HepG2 (cell line): Measurements from ENCODE around the gene TENT4B. TPM values are rescaled to one million over a fixed set of nuclear protein-coding genes. Genes with fewer than 3 reads are reported as not detected.
A peak's percentile ranks its signal among the peaks of the same experiment; 100 is the strongest.

Experiments
- BATF2 ChIP-seq: sonication (generic); formaldehyde crosslinking; IDR thresholded peaks from 2 replicates; pipeline ENCODE4 v1.8.0; 2022; ENCODE audit warnings: mild to moderate bottlenecking, missing genetic modification reagents, moderate library complexity
- GFI1 ChIP-seq: sonication (generic); formaldehyde crosslinking; IDR thresholded peaks from 2 replicates; pipeline ENCODE4 v1.5.0; 2020; ENCODE audit warnings: missing genetic modification reagents, mild to moderate bottlenecking, borderline replicate concordance
- JUNB ChIP-seq: sonication (generic); formaldehyde crosslinking; IDR thresholded peaks from 2 replicates; pipeline ENCODE4 v1.8.0; 2022; ENCODE audit warnings: missing genetic modification reagents, mild to moderate bottlenecking, borderline replicate concordance
- PLRG1 ChIP-seq: fragments of 450-650 bp; conservative IDR thresholded peaks from 2 replicates; pipeline ENCODE4 v1.6.1; 2016
- RAD51 ChIP-seq: fragments of 450-650 bp; IDR thresholded peaks from 2 replicates; pipeline ENCODE4 v1.6.1; 2016; ENCODE audit warnings: borderline replicate concordance
- RXRA ChIP-seq: sonication (generic); formaldehyde crosslinking; IDR thresholded peaks from 2 replicates; pipeline ENCODE4 v1.5.1; 2020; ENCODE audit warnings: missing genetic modification reagents
- SMC3 ChIP-seq: IDR thresholded peaks from 2 replicates; pipeline ENCODE4 v1.6.1; 2011; ENCODE audit warnings: low read length, improper control_type of control experiment
- STAT5B ChIP-seq: sonication (generic); formaldehyde crosslinking; IDR thresholded peaks from 2 replicates; pipeline ENCODE4 v1.4.0; 2020; ENCODE audit warnings: missing genetic modification reagents
- TSC22D2 ChIP-seq: sonication (generic); formaldehyde crosslinking; IDR thresholded peaks from 2 replicates; pipeline ENCODE4 v1.5.1; 2020; ENCODE audit warnings: missing genetic modification reagents, mild to moderate bottlenecking, borderline replicate concordance
- ZBTB40 ChIP-seq, 2 experiments: fragments of 450-650 bp in 1 of 2; sonication (generic) in 1 of 2; formaldehyde crosslinking in 1 of 2; IDR thresholded peaks; 2 replicates each; pipeline versions ENCODE4 v1.6.1 to v1.8.0; 2016 to 2022; ENCODE audit warnings: antibody characterized with exemption in 1 of 2, mild to moderate bottlenecking in 1 of 2, missing genetic modification reagents in 1 of 2
- ZBTB43 ChIP-seq: sonication (generic); formaldehyde crosslinking; conservative IDR thresholded peaks from 2 replicates; pipeline ENCODE4 v1.4.0; 2020; ENCODE audit warnings: missing genetic modification reagents
- ZBTB7B ChIP-seq: sonication (generic); formaldehyde crosslinking; IDR thresholded peaks from 2 replicates; pipeline ENCODE4 v1.4.0; 2020; ENCODE audit warnings: missing genetic modification reagents
- ZFAT ChIP-seq: sonication (generic); formaldehyde crosslinking; conservative IDR thresholded peaks from 2 replicates; pipeline ENCODE4 v1.8.1; 2023; ENCODE audit warnings: missing genetic modification reagents, inconsistent platforms
- ZFP36 ChIP-seq: fragments of 150-350 bp; IDR thresholded peaks from 2 replicates; pipeline ENCODE4 v1.6.1; 2018; ENCODE audit warnings: borderline replicate concordance, low read length, low read depth; ENCODE audit not compliant: partially characterized antibody
- ZNF251 ChIP-seq: sonication (generic); formaldehyde crosslinking; IDR thresholded peaks from 2 replicates; pipeline ENCODE4 v1.9.0; 2021; ENCODE audit warnings: mild to moderate bottlenecking, missing genetic modification reagents
- ZNF3 ChIP-seq: IDR thresholded peaks from 2 replicates; pipeline ENCODE4 v1.7.0; 2017; ENCODE audit warnings: inconsistent platforms
- ZNF337 ChIP-seq: sonication (generic); formaldehyde crosslinking; IDR thresholded peaks from 2 replicates; pipeline ENCODE4 v1.5.1; 2020; ENCODE audit warnings: missing genetic modification reagents, low read depth, mild to moderate bottlenecking, borderline replicate concordance
- ZNF33B ChIP-seq: sonication (generic); formaldehyde crosslinking; IDR thresholded peaks from 2 replicates; pipeline ENCODE4 v1.5.1; 2020; ENCODE audit warnings: mild to moderate bottlenecking, missing genetic modification reagents
- ZNF558 ChIP-seq: sonication (generic); formaldehyde crosslinking; IDR thresholded peaks from 2 replicates; pipeline ENCODE4 v1.9.0; 2022; ENCODE audit warnings: mild to moderate bottlenecking, missing genetic modification reagents, borderline replicate concordance
- ZNF616 ChIP-seq: sonication (generic); formaldehyde crosslinking; IDR thresholded peaks from 2 replicates; pipeline ENCODE4 v1.5.0; 2020; ENCODE audit warnings: low read depth, mild to moderate bottlenecking, missing genetic modification reagents
- ZNF772 ChIP-seq: sonication (generic); formaldehyde crosslinking; IDR thresholded peaks from 2 replicates; pipeline ENCODE4 v1.5.0; 2020; ENCODE audit warnings: mild to moderate bottlenecking, missing genetic modification reagents
- polyA plus RNA-seq, 8 experiments: library from polyadenylated mRNA; depleted of rRNA in 3 of 8; stranded (reverse) in 7 of 8; unstranded in 1 of 8; fragments of >200 nt; fragmentation: Illumina TruSeq in 4 of 8; extraction: Trizol in 4 of 8; gene quantifications; 2 replicates each; pipeline versions ENCODE4 v1.2.1 to v1.2.3, GENCODE V29; 2011 to 2016; ENCODE audit warnings: low read depth in 4 of 8, missing spikeins in 1 of 8, mixed read lengths in 1 of 8; ENCODE audit not compliant: insufficient read depth in 1 of 8
- total RNA-seq, 5 experiments: library from RNA; depleted of rRNA; stranded (reverse); fragments of >200 nt; fragmentation: Illumina TruSeq; extraction: Trizol; gene quantifications; 2 replicates each; pipeline ENCODE4 v1.2.3, GENCODE V29; 2016; ENCODE audit warnings: low read depth in 1 of 5

The TENT4B gene
- total and polyA plus RNA-seq, 2 of the 13 experiments (the other 11 are each of a cell fraction or from before 2014, with no cell fraction given): 15.0 to 32.8 TPM

- no peak for TF ChIP-seq ZNF251
- no peak for TF ChIP-seq SMC3
- TF ChIP-seq RAD51: no peak
- TF ChIP-seq JUNB (CRISPR knock-in tag): no peak
- peak; percentile 23; the same call in 1 of the 2 replicates for TF ChIP-seq ZBTB7B
- no peak for TF ChIP-seq ZNF337 (CRISPR knock-in tag)
- no peak; the same call in 1 of the 2 replicates for TF ChIP-seq RXRA
- no peak for TF ChIP-seq ZNF616 (CRISPR knock-in tag)
- TF ChIP-seq ZBTB40 (IDR thresholded peaks at IDR 0.05): no peak
- TF ChIP-seq ZBTB40 (CRISPR knock-in tag; IDR thresholded peaks at IDR 0.05): no peak
- TF ChIP-seq BATF2 (CRISPR knock-in tag): no peak
- TF ChIP-seq STAT5B: no peak
- no peak for TF ChIP-seq GFI1 (CRISPR knock-in tag)
- no peak for TF ChIP-seq ZFAT (CRISPR knock-in tag)
- TF ChIP-seq ZNF558 (CRISPR knock-in tag): peak; percentile 59; the same call in 1 of the 2 replicates
- TF ChIP-seq ZNF33B (CRISPR knock-in tag): no peak
- no peak for TF ChIP-seq TSC22D2 (CRISPR knock-in tag)
- peak; percentile 20; the same call in 1 of the 2 replicates for TF ChIP-seq ZBTB43 (CRISPR knock-in tag)
- no peak for TF ChIP-seq ZFP36
- no peak for TF ChIP-seq PLRG1
- TF ChIP-seq ZNF772 (CRISPR knock-in tag): 0 out of 2 replicates have a peak, but pooled peaks have one; percentile 19
- no peak for TF ChIP-seq ZNF3 (CRISPR knock-in tag)
These were observed 727 bp upstream of the TENT4B start (continued) for GRCh38 chr16:50152351-50152806.
